Measurements from ENCODE around the gene SNAPC3. TPM values are rescaled to one million over a fixed set of nuclear protein-coding genes. Genes with fewer than 3 reads are reported as not detected.

The SNAPC3 gene
- total and polyA plus RNA-seq, 11 donors: 12.5 to 41.1 (median 30.3) TPM

GRCh38 chr9:15468145-15468544, 45.5 kb downstream of the SNAPC3 start:
- Histone ChIP-seq H3K36me3 (peaks cover 0 to 96% (median 73%) of the 10 kb centered on the region in 9 donors), H3K4me1 (no peaks in the 10 kb centered on the region), H3K4me3 (no peak overlapping the region), H3K27ac (no peak overlapping the region), H3K27me3 (no peaks in the 10 kb centered on the region), H3K9me3 (no peaks in the 10 kb centered on the region)
- DNase-seq (no peak), ATAC-seq (no peak)
- intact Hi-C loops (cut with DNase I): no loop called here
- TF ChIP-seq CTCF (IDR thresholded peaks at IDR 0.05) (no peak), POLR2A (IDR thresholded peaks at IDR 0.05) (no peak)
- 78 to 94% (median 83%) methylated on average over 3 of the region's 3 CpGs for WGBS, 4 donors

GRCh38 chr9:15469406-15469805, 46.7 kb downstream of the SNAPC3 start:
- intact Hi-C loops (cut with DNase I): no loop called here
- 76 to 92% (median 82%) methylated on average over 1 of the region's 1 CpG for WGBS, 4 donors
- Histone ChIP-seq H3K4me3 (no peak overlapping the region), H3K27me3 (no peaks in the 10 kb centered on the region), H3K27ac (no peak overlapping the region), H3K9me3 (no peaks in the 10 kb centered on the region), H3K4me1 (no peaks in the 10 kb centered on the region), H3K36me3 (peaks cover 0 to 97% (median 74%) of the 10 kb centered on the region in 9 donors)
- ATAC-seq: no peak
- no peak for DNase-seq
- TF ChIP-seq CTCF (IDR thresholded peaks at IDR 0.05) (no peak), POLR2A (IDR thresholded peaks at IDR 0.05) (no peak)

- H3K27ac ChIP-seq: no peak overlapping the region
- no peak for TF ChIP-seq POLR2A (IDR thresholded peaks at IDR 0.05)
- WGBS, 4 donors: 93 to 98% (median 97%) methylated on average over 2 of the region's 2 CpGs
- peaks cover 0 to under 1% (median 0%) of the 10 kb centered on the region in 12 donors for H3K4me1 ChIP-seq
- DNase-seq: no peak
- no peak overlapping the region for H3K4me3 ChIP-seq
- intact Hi-C loops (cut with DNase I): no loop called here
- H3K27me3 ChIP-seq: no peaks in the 10 kb centered on the region
- no peaks in the 10 kb centered on the region for H3K9me3 ChIP-seq
- ATAC-seq: no peak
- peaks cover 0 to 97% (median 69%) of the 10 kb centered on the region in 9 donors for H3K36me3 ChIP-seq
Measured at GRCh38 chr9:15469862-15470261, 47.2 kb downstream of the SNAPC3 start.

GRCh38 chr9:15475923-15476536, 53.4 kb downstream of the SNAPC3 start:
- WGBS, 4 donors: 92% methylated on average over 8 of the region's 8 CpGs
- Histone ChIP-seq H3K27me3 (no peaks in the 10 kb centered on the region), H3K4me1 (peaks cover 0 to 5% (median 0%) of the 10 kb centered on the region in 12 donors), H3K27ac (no peak overlapping the region), H3K4me3 (no peak overlapping the region), H3K36me3 (peaks cover 0 to 85% (median 58%) of the 10 kb centered on the region in 9 donors), H3K9me3 (no peaks in the 10 kb centered on the region)
- TF ChIP-seq POLR2A (IDR thresholded peaks at IDR 0.05): no peak
- TF ChIP-seq CTCF (IDR thresholded peaks at IDR 0.05): no peak
- intact Hi-C loops (cut with DNase I): no loop called here
- DNase-seq (no peak), ATAC-seq (no peak)

DNA sequence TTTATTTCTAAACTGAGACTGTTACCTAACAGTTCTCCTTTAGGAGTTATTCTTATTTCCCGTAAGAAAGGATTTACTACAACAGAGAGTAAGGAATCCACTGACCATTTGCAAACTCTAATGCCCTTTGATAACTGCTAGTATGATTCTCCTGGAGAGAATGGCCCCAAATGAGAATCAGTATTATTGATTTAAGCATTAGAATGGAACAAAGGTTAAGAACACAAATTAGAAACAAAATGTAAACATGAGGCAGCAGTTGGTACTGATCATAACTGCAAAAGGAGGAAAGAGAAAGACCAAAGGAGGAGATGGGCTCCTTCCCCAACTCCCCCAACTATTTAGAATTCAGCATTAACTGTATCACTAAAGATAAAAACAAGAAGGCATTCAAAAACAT, 57.4 kb downstream of the SNAPC3 start:
- 83 to 89% (median 88%) methylated on average over 1 of the region's 1 CpG for WGBS, 4 donors

More for the DNA sequence above, 57.4 kb downstream of the SNAPC3 start:
- Histone ChIP-seq H3K27ac (no peak overlapping the region), H3K27me3 (no peaks in the 10 kb centered on the region), H3K4me3 (no peak overlapping the region), H3K36me3 (peaks cover 0 to 72% (median 48%) of the 10 kb centered on the region in 9 donors), H3K9me3 (no peaks in the 10 kb centered on the region), H3K4me1 (peaks cover 0 to 5% (median 0%) of the 10 kb centered on the region in 12 donors)
- ATAC-seq (no peak), DNase-seq (no peak)
- intact Hi-C loops (cut with DNase I): no loop called here
- TF ChIP-seq POLR2A (IDR thresholded peaks at IDR 0.05) (no peak), CTCF (IDR thresholded peaks at IDR 0.05) (no peak)

All from heart left ventricle (tissue), 16 donors.